HFFc6 (cell line): ENCODE results near the gene PEX10. TPM values are rescaled to one million over a fixed set of nuclear protein-coding genes. Genes with fewer than 3 reads are reported as not detected.

ENCODE experiments used
- DNase-seq: peaks from one replicate; pipeline ENCODE4 v3.0.0-alpha.2; 2018
- H3K27ac Mint-ChIP-seq: 2 replicates; pipeline ENCODE4 v1.8.0; 2020; ENCODE audit warnings: mild to moderate bottlenecking, mixed read lengths
- H3K27me3 Mint-ChIP-seq: 2 replicates; pipeline ENCODE4 v1.8.0; 2021; ENCODE audit warnings: mild to moderate bottlenecking, moderate library complexity, mixed read lengths; ENCODE audit not compliant: insufficient read depth
- H3K36me3 Mint-ChIP-seq: 2 replicates; pipeline ENCODE4 v1.8.0; 2021; ENCODE audit warnings: low read depth, mixed read lengths
- H3K4me1 Mint-ChIP-seq: 2 replicates; pipeline ENCODE4 v1.8.0; 2020; ENCODE audit warnings: low read depth, mixed read lengths
- H3K4me3 Mint-ChIP-seq: 2 replicates; pipeline ENCODE4 v1.8.0; 2020; ENCODE audit warnings: mild to moderate bottlenecking, moderate library complexity, mixed read lengths
- H3K9me3 Mint-ChIP-seq: 2 replicates; pipeline ENCODE4 v1.8.0; 2020; ENCODE audit warnings: mild to moderate bottlenecking, mixed read lengths
- total RNA-seq, 6 experiments: library from RNA; stranded (reverse); fragmentation: NEBNext Ultra II Directional; extraction: Animal tissue kit (Norgen Biotek cat#: 25700); gene quantifications; 2 replicates in 1 of 6; 3 replicates in 5 of 6; pipeline ENCODE4 v1.2.3, GENCODE V29; 2021
- TF ChIP-seq, protein P1 (sequence below): fragments of 200-600 bp; sonication (generic); IDR thresholded peaks from 2 replicates; pipeline ENCODE4 v1.5.0; 2021; ENCODE audit warnings: antibody characterized with exemption, mild to moderate bottlenecking

Gene PEX10
- total RNA-seq, 6 experiments from 2014 or later, result 25.4 to 29.8 (median 26.4) TPM

DNA sequence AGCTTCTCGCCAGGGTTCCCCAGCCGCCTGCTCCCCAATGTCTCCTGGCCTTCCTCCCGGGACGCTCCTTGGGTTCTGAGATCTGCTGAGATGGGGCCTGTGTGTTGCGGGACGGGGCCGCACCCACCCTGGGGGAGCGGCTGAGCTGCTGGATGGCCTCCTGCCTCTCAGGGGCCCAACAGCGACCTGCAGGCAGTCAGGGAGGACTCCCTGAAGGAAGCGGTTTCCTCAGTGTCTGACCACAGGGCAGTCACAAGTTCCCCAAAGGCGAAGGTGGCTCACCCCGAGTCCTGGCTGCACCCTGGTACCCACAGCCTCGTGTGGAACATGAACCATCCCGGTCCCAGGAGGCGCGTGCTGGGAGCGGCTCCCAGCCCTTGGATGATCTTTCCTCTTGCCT, 45.1 kb upstream of the PEX10 start:
- no peak overlapping the region for H3K27ac Mint-ChIP-seq
- no peaks in the 10 kb centered on the region for H3K36me3 Mint-ChIP-seq
- no peak for DNase-seq
- TF ChIP-seq, protein P1, sequence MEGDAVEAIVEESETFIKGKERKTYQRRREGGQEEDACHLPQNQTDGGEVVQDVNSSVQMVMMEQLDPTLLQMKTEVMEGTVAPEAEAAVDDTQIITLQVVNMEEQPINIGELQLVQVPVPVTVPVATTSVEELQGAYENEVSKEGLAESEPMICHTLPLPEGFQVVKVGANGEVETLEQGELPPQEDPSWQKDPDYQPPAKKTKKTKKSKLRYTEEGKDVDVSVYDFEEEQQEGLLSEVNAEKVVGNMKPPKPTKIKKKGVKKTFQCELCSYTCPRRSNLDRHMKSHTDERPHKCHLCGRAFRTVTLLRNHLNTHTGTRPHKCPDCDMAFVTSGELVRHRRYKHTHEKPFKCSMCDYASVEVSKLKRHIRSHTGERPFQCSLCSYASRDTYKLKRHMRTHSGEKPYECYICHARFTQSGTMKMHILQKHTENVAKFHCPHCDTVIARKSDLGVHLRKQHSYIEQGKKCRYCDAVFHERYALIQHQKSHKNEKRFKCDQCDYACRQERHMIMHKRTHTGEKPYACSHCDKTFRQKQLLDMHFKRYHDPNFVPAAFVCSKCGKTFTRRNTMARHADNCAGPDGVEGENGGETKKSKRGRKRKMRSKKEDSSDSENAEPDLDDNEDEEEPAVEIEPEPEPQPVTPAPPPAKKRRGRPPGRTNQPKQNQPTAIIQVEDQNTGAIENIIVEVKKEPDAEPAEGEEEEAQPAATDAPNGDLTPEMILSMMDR, result no peak
- H3K27me3 Mint-ChIP-seq, result peaks cover 7% of the 10 kb centered on the region
- H3K9me3 Mint-ChIP-seq, result no peaks in the 10 kb centered on the region
- H3K4me1 Mint-ChIP-seq, result peaks cover 9% of the 10 kb centered on the region; the same call in 1 of the 2 replicates
- no peak overlapping the region for H3K4me3 Mint-ChIP-seq

DNA sequence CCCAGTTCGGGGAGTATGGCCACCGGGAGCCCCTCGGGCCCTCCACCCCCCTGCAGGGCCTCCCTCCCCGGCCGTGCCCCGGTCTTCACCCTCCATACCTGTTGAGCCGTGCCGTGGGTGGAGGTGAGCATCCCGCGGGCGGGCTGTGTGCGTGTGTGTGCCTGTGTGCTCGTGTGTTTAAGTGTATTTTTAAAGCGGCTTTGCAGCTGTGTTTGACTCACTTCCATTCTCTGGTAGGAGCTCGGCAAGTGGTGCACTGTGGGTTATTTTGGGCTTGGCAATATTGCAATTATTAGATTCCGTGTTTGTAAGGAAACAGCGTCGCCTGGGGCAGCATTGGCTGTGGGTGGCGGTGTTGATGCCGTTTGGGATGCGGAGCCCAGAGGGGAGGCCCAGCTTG, 43.4 kb upstream of the PEX10 start:
- H3K4me3 Mint-ChIP-seq, result no peak overlapping the region
- H3K27ac Mint-ChIP-seq, result no peak overlapping the region
- peaks cover 5% of the 10 kb centered on the region for H3K27me3 Mint-ChIP-seq
- DNase-seq, result peak; percentile 4
- peaks cover 14% of the 10 kb centered on the region; the same call in 1 of the 2 replicates for H3K4me1 Mint-ChIP-seq
- TF ChIP-seq, protein P1, result no peak
- H3K9me3 Mint-ChIP-seq, result no peaks in the 10 kb centered on the region
- no peaks in the 10 kb centered on the region for H3K36me3 Mint-ChIP-seq

GRCh38 chr1:2454227-2454626, 41.9 kb upstream of the PEX10 start:
- no peak overlapping the region for H3K4me3 Mint-ChIP-seq
- H3K27me3 Mint-ChIP-seq, result peaks cover 1% of the 10 kb centered on the region
- TF ChIP-seq, protein P1, result no peak
- no peak for DNase-seq
- H3K9me3 Mint-ChIP-seq, result no peaks in the 10 kb centered on the region
- no peaks in the 10 kb centered on the region for H3K36me3 Mint-ChIP-seq
- peaks cover 14% of the 10 kb centered on the region for H3K4me1 Mint-ChIP-seq
- H3K27ac Mint-ChIP-seq, result no peak overlapping the region

DNA sequence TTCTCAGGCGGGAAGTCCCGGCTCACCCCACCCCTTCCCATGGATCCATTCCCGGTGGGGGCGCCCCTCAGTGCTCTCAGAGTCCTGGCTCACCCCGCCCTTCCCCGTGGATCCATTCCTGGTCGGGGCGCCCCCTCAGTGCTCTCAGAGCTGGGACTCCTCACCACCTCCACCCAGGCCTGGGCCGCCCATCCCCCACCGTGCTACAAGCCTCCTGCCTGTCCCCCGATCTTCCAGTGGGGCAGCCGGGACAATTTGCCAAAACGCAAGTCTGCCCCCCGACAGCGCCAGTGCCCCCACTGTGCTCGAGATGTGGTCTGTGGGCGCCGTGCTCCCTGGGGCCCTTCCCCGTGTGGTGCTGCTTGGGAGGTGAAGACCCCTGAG, 40.6 kb upstream of the PEX10 start:
- Mint-ChIP-seq H3K4me1 (peaks cover 14% of the 10 kb centered on the region), H3K36me3 (no peaks in the 10 kb centered on the region), H3K27ac (peak overlapping the region; percentile 85), H3K9me3 (no peaks in the 10 kb centered on the region), H3K27me3 (peaks cover 3% of the 10 kb centered on the region), H3K4me3 (no peak overlapping the region)
- DNase-seq, result no peak
- TF ChIP-seq, protein P1, result no peak

DNA sequence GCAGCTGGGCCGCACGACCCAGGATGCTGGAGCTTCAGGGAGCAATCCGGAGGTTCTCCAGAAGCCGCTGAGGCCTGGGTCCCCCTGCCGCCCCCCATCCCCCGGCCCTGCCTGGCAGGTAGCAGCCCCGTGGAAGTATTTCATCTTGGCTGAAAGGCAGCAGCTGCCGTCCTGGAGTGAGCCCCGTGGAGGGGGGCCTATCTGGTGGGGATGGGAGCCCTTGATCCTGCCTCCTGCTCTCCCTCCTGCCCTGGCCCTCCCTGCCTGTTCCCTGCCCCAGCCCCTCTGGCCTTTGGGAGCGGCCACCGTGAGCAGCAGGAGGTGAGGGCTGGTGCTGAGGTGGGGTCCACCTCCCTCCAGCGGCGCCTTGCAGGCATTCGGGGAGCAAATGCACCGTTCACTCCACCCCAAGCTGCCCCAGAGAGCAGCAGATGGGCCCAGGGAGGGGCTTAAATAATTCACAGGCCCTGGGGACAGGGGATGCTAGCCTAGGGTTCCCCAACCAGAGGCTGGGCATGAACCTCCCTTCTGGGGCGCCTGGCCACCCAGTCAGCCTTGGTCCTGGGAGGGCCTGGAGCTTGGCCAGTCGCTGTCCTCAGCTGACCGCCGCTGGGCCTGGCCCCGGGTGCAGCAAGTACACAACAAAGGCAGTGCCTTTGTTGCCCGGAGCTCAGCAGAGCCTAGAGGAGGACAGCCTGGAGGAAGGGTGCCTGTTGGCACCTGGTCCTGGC, 40.0 kb upstream of the PEX10 start:
- Mint-ChIP-seq H3K36me3 (no peaks in the 10 kb centered on the region), H3K9me3 (no peaks in the 10 kb centered on the region), H3K4me3 (peak overlapping the region; percentile 36; the same call in 1 of the 2 replicates), H3K4me1 (peaks cover 14% of the 10 kb centered on the region), H3K27me3 (peaks cover 5% of the 10 kb centered on the region), H3K27ac (peak overlapping the region; percentile 85)
- no peak for DNase-seq
- TF ChIP-seq, protein P1, result no peak
